CD4-positive, alpha-beta memory T cell (primary cell): Measurements from ENCODE around the gene DENND5A. TPM values are rescaled to one million over a fixed set of nuclear protein-coding genes. Genes with fewer than 3 reads are reported as not detected.

ENCODE experiments used
- CTCF ChIA-PET: fragments of 350-600 bp; sonication (Branson Sonifier 250); formaldehyde crosslinking; loops from one replicate; lab custom pipeline; 2021; ENCODE audit warnings: inconsistent platforms; ENCODE audit not compliant: partially characterized antibody; lab: Charles Lee
- POLR2A ChIA-PET: fragments of 350-600 bp; sonication (Branson Sonifier 250); formaldehyde crosslinking; loops from one replicate; lab custom pipeline; 2021; ENCODE audit not compliant: partially characterized antibody; lab: Charles Lee
- DNase-seq, 5 donors: peaks; one replicate each; pipeline versions ENCODE4 v3.0.0 to v3.0.0-alpha.2; 2020 to 2022; ENCODE audit warnings: mixed read lengths in 1 of 5
- H3K27ac ChIP-seq: one replicate; pipeline ENCODE4 v1.7.0; 2013; ENCODE audit warnings: low read depth, low read length
- H3K27me3 ChIP-seq: 2 replicates; pipeline ENCODE4 v1.7.0; 2013; ENCODE audit warnings: mild to moderate bottlenecking, low read length, moderate library complexity; ENCODE audit not compliant: insufficient read depth
- H3K36me3 ChIP-seq: 2 replicates; pipeline ENCODE4 v1.7.0; 2013; ENCODE audit warnings: mild to moderate bottlenecking, low read length, moderate library complexity; ENCODE audit not compliant: insufficient read depth
- H3K4me1 ChIP-seq: 2 replicates; pipeline ENCODE4 v1.7.0; 2013; ENCODE audit warnings: mild to moderate bottlenecking, low read length, moderate library complexity; ENCODE audit not compliant: insufficient read depth
- H3K4me3 ChIP-seq, 2 donors: one replicate each; pipeline ENCODE4 v1.7.0; 2013; ENCODE audit warnings: low read length in 2 of 2, mild to moderate bottlenecking in 1 of 2
- H3K9me3 ChIP-seq, 2 donors: one replicate each; pipeline ENCODE4 v1.7.0; 2013; ENCODE audit warnings: low read length in 2 of 2, control low read depth in 1 of 2; ENCODE audit not compliant: control insufficient read depth in 1 of 2
- H3K27ac Mint-ChIP-seq, 7 donors: one replicate each; pipeline ENCODE4 v1.8.0; 2020 to 2021; ENCODE audit warnings: mixed read lengths in 7 of 7, mild to moderate bottlenecking in 6 of 7, inconsistent platforms in 3 of 7, moderate library complexity in 3 of 7
- H3K27me3 Mint-ChIP-seq, 2 donors: one replicate each; pipeline ENCODE4 v1.8.0; 2020 to 2021; ENCODE audit warnings: mixed read lengths in 2 of 2
- H3K36me3 Mint-ChIP-seq, 2 donors: one replicate each; pipeline ENCODE4 v1.8.0; 2020 to 2021; ENCODE audit warnings: mixed read lengths in 2 of 2, inconsistent platforms in 1 of 2, mild to moderate bottlenecking in 1 of 2
- H3K4me1 Mint-ChIP-seq, 4 donors: one replicate each; pipeline ENCODE4 v1.8.0; 2020 to 2021; ENCODE audit warnings: mixed read lengths in 4 of 4, mild to moderate bottlenecking in 1 of 4
- H3K4me3 Mint-ChIP-seq, 8 donors: one replicate each; pipeline ENCODE4 v1.8.0; 2020 to 2021; ENCODE audit warnings: mixed read lengths in 8 of 8, mild to moderate bottlenecking in 7 of 8, moderate library complexity in 6 of 8, inconsistent platforms in 3 of 8
- H3K9me3 Mint-ChIP-seq, 8 donors: one replicate each; pipeline ENCODE4 v1.8.0; 2020 to 2021; ENCODE audit warnings: mixed read lengths in 8 of 8, mild to moderate bottlenecking in 5 of 8, inconsistent platforms in 3 of 8, moderate library complexity in 1 of 8
- intact Hi-C: fragments of 100-400 bp; cut with micrococcal nuclease; formaldehyde crosslinking; loops from one replicate; pipeline ENCODE4 v1.15.1; 2023
- polyA plus RNA-seq, 2 donors: library from polyadenylated mRNA; unstranded; fragments of 300-500 nt; fragmentation: Illumina TruSeq; gene quantifications; one replicate each; pipeline ENCODE4 v1.2.3, GENCODE V29; 2021
- total RNA-seq, 2 experiments: library from RNA; stranded (reverse); gene quantifications; one replicate each; pipeline ENCODE4 v1.2.3, GENCODE V29; 2021

Gene DENND5A
- total and polyA plus RNA-seq, 4 experiments from 2014 or later, result 14.5 to 61.9 (median 49.1) TPM

DNA sequence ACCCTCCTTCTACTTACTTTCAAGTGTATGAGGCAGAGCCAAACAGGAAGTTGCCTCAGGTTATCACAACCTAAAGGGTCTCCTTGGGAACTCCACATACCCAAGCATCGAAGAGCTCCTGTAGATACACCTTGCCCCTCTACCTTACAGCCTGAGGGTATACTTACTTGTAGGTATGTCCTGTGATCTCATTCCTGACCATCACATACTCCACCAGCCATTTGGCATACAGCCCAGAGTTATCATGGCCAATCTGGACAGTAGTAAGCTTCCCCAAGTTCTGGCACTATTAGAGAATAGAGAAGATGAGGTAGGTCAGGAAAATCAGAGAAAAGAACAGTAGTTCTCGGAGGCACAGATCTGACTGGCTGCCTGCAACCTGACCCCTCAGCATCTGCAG, 120.3 kb downstream of the DENND5A start:
- peaks cover 0 to 10% (median under 1%) of the 10 kb centered on the region in 4 donors for H3K4me1 Mint-ChIP-seq
- no peak overlapping the region for H3K4me3 Mint-ChIP-seq
- Histone ChIP-seq H3K27ac (no peak overlapping the region), H3K4me3 (no peak overlapping the region), H3K36me3 (peaks cover 79% of the 10 kb centered on the region), H3K27me3 (no peaks in the 10 kb centered on the region), H3K4me1 (no peaks in the 10 kb centered on the region), H3K9me3 (no peaks in the 10 kb centered on the region)
- H3K36me3 Mint-ChIP-seq, result peaks cover 66 to 78% of the 10 kb centered on the region in 2 donors
- H3K27me3 Mint-ChIP-seq, result no peaks in the 10 kb centered on the region
- H3K27ac Mint-ChIP-seq, result peak overlapping the region in 3 of 7 donors; percentile 3 to 43 (median 35)
- ChIA-PET POLR2A (no interaction called here), CTCF (no interaction called here)
- intact Hi-C loops, result no loop called here
- no peak for DNase-seq
- no peaks in the 10 kb centered on the region for H3K9me3 Mint-ChIP-seq

- Mint-ChIP-seq H3K36me3 (peaks cover 60 to 72% of the 10 kb centered on the region in 2 donors), H3K9me3 (no peaks in the 10 kb centered on the region), H3K4me1 (peaks cover 3 to 15% (median 4%) of the 10 kb centered on the region in 4 donors), H3K4me3 (no peak overlapping the region), H3K27me3 (no peaks in the 10 kb centered on the region), H3K27ac (peak overlapping the region in 1 of 7 donors; percentile 18)
- Histone ChIP-seq H3K27me3 (no peaks in the 10 kb centered on the region), H3K27ac (no peak overlapping the region), H3K4me3 (no peak overlapping the region), H3K36me3 (peaks cover 70% of the 10 kb centered on the region), H3K9me3 (no peaks in the 10 kb centered on the region), H3K4me1 (peaks cover 7% of the 10 kb centered on the region)
- intact Hi-C loops, result no loop called here
- DNase-seq, result no peak
- ChIA-PET CTCF (no interaction called here), POLR2A (interaction anchor here (0.6 kb wide), 1 partner anchor 317 kb away, joined by 3 read pairs; the partner anchor contains the start of gene ZNF143)
Measured at GRCh38 chr11:9143721-9144120, 121.4 kb downstream of the DENND5A start.

DNA sequence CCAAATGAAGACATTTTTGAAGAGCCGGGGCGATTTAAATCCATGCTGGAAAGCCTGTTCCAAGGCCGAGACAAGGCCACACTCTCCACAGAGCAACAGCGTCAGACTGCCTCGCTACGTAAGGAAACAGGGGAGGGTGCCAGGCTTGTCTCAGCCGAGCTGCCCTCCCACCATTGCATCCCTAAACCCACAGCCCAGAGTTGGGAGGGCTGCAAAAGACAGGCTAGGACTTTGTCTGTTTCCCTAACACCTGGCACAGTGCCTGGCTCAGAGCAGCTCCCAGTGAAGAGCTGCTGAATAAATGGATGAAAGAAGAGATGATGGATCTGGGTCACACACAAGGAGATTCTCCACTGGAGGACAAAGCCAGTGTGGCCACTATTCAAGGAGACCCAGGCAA, 122.4 kb downstream of the DENND5A start:
- Mint-ChIP-seq H3K9me3 (no peaks in the 10 kb centered on the region), H3K27me3 (no peaks in the 10 kb centered on the region), H3K4me1 (peaks cover 6 to 24% (median 10%) of the 10 kb centered on the region in 4 donors), H3K4me3 (no peak overlapping the region), H3K36me3 (peaks cover 51 to 67% of the 10 kb centered on the region in 2 donors), H3K27ac (peak overlapping the region in 5 of 7 donors; percentile 12 to 81 (median 43))
- Histone ChIP-seq H3K36me3 (peaks cover 61% of the 10 kb centered on the region), H3K4me3 (no peak overlapping the region), H3K9me3 (no peaks in the 10 kb centered on the region), H3K27me3 (no peaks in the 10 kb centered on the region), H3K27ac (no peak overlapping the region), H3K4me1 (peaks cover 16% of the 10 kb centered on the region)
- intact Hi-C loops, result no loop called here
- DNase-seq, result no peak
- ChIA-PET CTCF (interaction anchor here (2.0 kb wide), 1 partner anchor 126 kb away, joined by 7 read pairs; no protein-coding TSS in a partner anchor), POLR2A (no interaction called here)

DNA sequence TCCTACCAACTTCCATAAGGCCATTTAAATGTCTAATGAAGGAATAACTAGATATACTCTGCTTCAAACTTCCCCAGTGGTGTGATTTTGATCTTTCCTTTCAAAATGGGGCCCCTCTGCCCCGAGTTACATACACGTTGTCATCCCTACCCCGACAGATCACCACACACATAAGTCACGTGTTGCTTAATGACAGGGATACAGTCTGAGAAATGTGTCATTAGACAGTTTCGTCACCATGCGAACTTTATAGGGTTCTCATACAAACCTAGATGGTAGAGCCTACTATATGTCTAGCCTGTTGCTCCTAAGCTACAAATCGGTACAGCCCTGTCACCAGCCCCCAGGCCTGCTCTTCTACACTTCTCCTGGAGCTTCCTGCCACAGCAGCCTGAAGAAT, 124.0 kb downstream of the DENND5A start:
- Mint-ChIP-seq H3K27ac (peak overlapping the region in 2 of 7 donors; percentile 24 to 39), H3K4me1 (peaks cover 11 to 36% (median 21%) of the 10 kb centered on the region in 4 donors), H3K9me3 (no peaks in the 10 kb centered on the region), H3K4me3 (no peak overlapping the region), H3K36me3 (peaks cover 39 to 54% of the 10 kb centered on the region in 2 donors), H3K27me3 (no peaks in the 10 kb centered on the region)
- no peak for DNase-seq
- H3K36me3 ChIP-seq, result peaks cover 52% of the 10 kb centered on the region
- ChIA-PET POLR2A (no interaction called here), CTCF (interaction anchor here (0.9 to 5.6 kb wide), 3 partner anchors 24 to 125 kb away, joined by 3 to 187 read pairs (median 7); no protein-coding TSS in a partner anchor)
- intact Hi-C loops, result no loop called here
- no peaks in the 10 kb centered on the region for H3K27me3 ChIP-seq
- H3K4me1 ChIP-seq, result peaks cover 26% of the 10 kb centered on the region
- H3K4me3 ChIP-seq, result no peak overlapping the region
- no peak overlapping the region for H3K27ac ChIP-seq
- H3K9me3 ChIP-seq, result no peaks in the 10 kb centered on the region

DNA sequence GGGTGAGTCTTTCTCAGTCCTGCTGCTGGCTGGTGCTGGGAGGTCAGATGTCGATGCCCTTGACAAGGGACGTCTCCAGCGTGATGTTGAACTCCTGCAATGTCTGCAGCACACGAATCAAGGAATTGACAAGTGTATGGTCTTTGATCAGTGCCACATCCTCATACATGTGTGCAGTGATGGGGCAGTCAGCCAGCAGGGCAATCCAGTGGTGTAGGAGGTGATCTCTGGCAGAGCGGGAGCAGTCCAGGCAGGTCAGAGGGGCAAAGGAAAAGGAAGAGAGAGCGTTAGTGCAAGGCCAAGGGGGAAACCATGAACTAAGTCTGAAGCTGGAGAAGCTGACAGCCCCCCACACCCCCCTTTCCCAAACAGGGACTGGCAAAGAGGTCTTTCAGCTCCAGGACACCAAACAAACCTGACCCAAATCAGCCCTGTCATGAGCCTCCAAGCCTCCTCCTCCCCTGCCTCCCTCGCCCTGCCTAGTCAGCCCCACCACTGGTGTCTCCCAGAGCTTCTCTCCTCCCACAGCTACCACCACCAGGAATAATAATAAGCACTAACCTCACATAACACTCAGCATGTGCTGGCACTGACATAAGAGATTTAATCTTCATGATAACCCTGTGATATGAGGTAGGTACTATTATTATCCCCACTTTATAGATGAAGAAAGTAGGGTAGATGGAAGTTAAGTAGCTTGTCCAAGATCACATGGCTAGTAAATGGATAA, 125.4 kb downstream of the DENND5A start:
- Mint-ChIP-seq H3K4me1 (peaks cover 11 to 36% (median 21%) of the 10 kb centered on the region in 4 donors), H3K36me3 (peaks cover 31 to 46% of the 10 kb centered on the region in 2 donors), H3K27me3 (no peaks in the 10 kb centered on the region), H3K9me3 (no peaks in the 10 kb centered on the region), H3K4me3 (peak overlapping the region in 3 of 8 donors; percentile 1 to 25 (median 1)), H3K27ac (peak overlapping the region in 6 of 7 donors; percentile 7 to 81 (median 36))
- Histone ChIP-seq H3K4me3 (no peak overlapping the region), H3K36me3 (peaks cover 39% of the 10 kb centered on the region), H3K27me3 (no peaks in the 10 kb centered on the region), H3K9me3 (no peaks in the 10 kb centered on the region), H3K4me1 (peaks cover 26% of the 10 kb centered on the region), H3K27ac (no peak overlapping the region)
- intact Hi-C loops, result loop anchor here (5.0 kb wide), 1 partner anchor 912 kb away; no protein-coding TSS in a partner anchor
- no peak for DNase-seq
- POLR2A ChIA-PET, result no interaction called here
- CTCF ChIA-PET, result interaction anchor here (0.9 to 5.6 kb wide), 5 partner anchors 8 to 124 kb away, joined by 3 to 187 read pairs (median 31); no protein-coding TSS in a partner anchor

- DNase-seq, result peak in 3 of 5 donors; percentile 8 to 56 (median 12)
- H3K36me3 Mint-ChIP-seq, result peaks cover 33 to 40% of the 10 kb centered on the region in 2 donors
- H3K9me3 Mint-ChIP-seq, result no peaks in the 10 kb centered on the region
- CTCF ChIA-PET, result interaction anchor here (0.9 to 5.6 kb wide), 22 partner anchors 9 to 395 kb away, joined by 3 to 187 read pairs (median 10); partner anchors contain the start of gene TMEM9B
- H3K27ac Mint-ChIP-seq, result peak overlapping the region; percentile 15 to 81 (median 25)
- H3K4me3 Mint-ChIP-seq, result peak overlapping the region in 3 of 8 donors; percentile 22 to 27 (median 25)
- H3K4me1 ChIP-seq, result peaks cover 26% of the 10 kb centered on the region
- intact Hi-C loops, result loop anchor here (5.0 kb wide), 1 partner anchor 912 kb away; no protein-coding TSS in a partner anchor
- no peaks in the 10 kb centered on the region for H3K27me3 ChIP-seq
- POLR2A ChIA-PET, result interaction anchor here (1.4 kb wide), 2 partner anchors 124 to 321 kb away, joined by 5 to 6 read pairs; partner anchors contain the start of gene ZNF143
- H3K27me3 Mint-ChIP-seq, result no peaks in the 10 kb centered on the region
- H3K4me1 Mint-ChIP-seq, result peaks cover 11 to 36% (median 21%) of the 10 kb centered on the region in 4 donors
- H3K36me3 ChIP-seq, result peaks cover 33% of the 10 kb centered on the region
- no peak overlapping the region for H3K27ac ChIP-seq
- no peaks in the 10 kb centered on the region for H3K9me3 ChIP-seq
- no peak overlapping the region for H3K4me3 ChIP-seq
Measured at GRCh38 chr11:9138612-9139579, 126.3 kb downstream of the DENND5A start.
